PC-3 (cell line): ENCODE data around the gene PLA2G12A. TPM values are rescaled to one million over a fixed set of nuclear protein-coding genes. Genes with fewer than 3 reads are reported as not detected.

Experiments
- ATAC-seq: fragments of 200-7000 bp; cut with Tn5 transposase; 2 replicates; pipeline ENCODE4 v1.9.1; 2020; ENCODE audit warnings: mild to moderate bottlenecking, moderate library complexity
- BruUV-seq: library from RNA; stranded (reverse); fragments of 400-500 nt; replicated peaks from 2 replicates; lab custom pipeline; 2021; lab: Mats Ljungman, UMichigan
- CTCF ChIA-PET: fragments of 300-600 bp; sonication (Branson Sonifier 250); formaldehyde crosslinking; loops from one replicate; lab custom pipeline; 2022; ENCODE audit warnings: antibody characterized with exemption; lab: Charles Lee
- POLR2A ChIA-PET: fragments of 300-600 bp; sonication (Branson Sonifier 250); formaldehyde crosslinking; loops from one replicate; lab custom pipeline; 2022; ENCODE audit warnings: antibody characterized with exemption; ENCODE audit not compliant: unreplicated experiment; lab: Charles Lee
- DNase-seq: peaks from one replicate; pipeline ENCODE4 v3.0.0-alpha.2; 2015
- H2AFZ ChIP-seq: fragments of 300-600 bp; sonication (generic); 2 replicates; pipeline ENCODE4 v1.6.0; 2016; ENCODE audit warnings: antibody characterized with exemption, low read length
- H3F3A ChIP-seq: fragments of 300-600 bp; sonication (generic); one replicate; pipeline ENCODE4 v1.6.0; 2017; ENCODE audit warnings: antibody characterized with exemption, low read length, control low read depth, mild to moderate bottlenecking; ENCODE audit not compliant: unreplicated experiment
- H3K27ac ChIP-seq: fragments of 300-600 bp; sonication (generic); 2 replicates; pipeline ENCODE4 v1.5.1; 2016; ENCODE audit warnings: mild to moderate bottlenecking, low read length
- H3K27me3 ChIP-seq: fragments of 300-600 bp; sonication (generic); 2 replicates; pipeline ENCODE4 v1.6.1; 2016; ENCODE audit warnings: low read length, mixed read lengths
- H3K36me3 ChIP-seq: fragments of 300-600 bp; sonication (generic); 2 replicates; pipeline ENCODE4 v1.6.1; 2016; ENCODE audit warnings: low read depth, mixed run types, low read length, mixed read lengths
- H3K4me1 ChIP-seq: fragments of 300-600 bp; sonication (generic); 2 replicates; pipeline ENCODE4 v1.5.1; 2016; ENCODE audit warnings: low read length; ENCODE audit not compliant: insufficient read depth
- H3K4me2 ChIP-seq: fragments of 300-600 bp; sonication (generic); 2 replicates; pipeline ENCODE4 v1.6.0; 2016; ENCODE audit warnings: low read length
- H3K4me3 ChIP-seq: fragments of 300-600 bp; sonication (generic); 2 replicates; pipeline ENCODE4 v1.5.1; 2016; ENCODE audit warnings: mild to moderate bottlenecking, low read length, mixed read lengths
- H3K79me2 ChIP-seq: fragments of 300-600 bp; sonication (generic); 2 replicates; pipeline ENCODE4 v1.6.1; 2017; ENCODE audit warnings: low read length, mixed read lengths
- H3K9ac ChIP-seq: fragments of 300-600 bp; sonication (generic); 2 replicates; pipeline ENCODE4 v1.6.0; 2016; ENCODE audit warnings: mild to moderate bottlenecking, low read length
- H3K9me2 ChIP-seq: fragments of 300-600 bp; sonication (generic); replicated peaks from 2 replicates; pipeline ENCODE4 v1.6.1; 2016; ENCODE audit warnings: mixed run types, low read length, mixed read lengths
- H3K9me3 ChIP-seq: fragments of 300-600 bp; sonication (generic); 2 replicates; pipeline ENCODE4 v1.6.1; 2016; ENCODE audit warnings: low read length, mixed read lengths
- H4K20me1 ChIP-seq: fragments of 300-600 bp; sonication (generic); 2 replicates; pipeline ENCODE4 v1.6.1; 2016; ENCODE audit warnings: low read length, mixed read lengths
- CTCF ChIP-seq: fragments of 300-600 bp; sonication (generic); conservative IDR thresholded peaks from 2 replicates; pipeline ENCODE4 v1.5.1; 2017; ENCODE audit warnings: antibody characterized with exemption, low read depth, mild to moderate bottlenecking, low read length
- EZH2 ChIP-seq: fragments of 300-600 bp; sonication (generic); IDR thresholded peaks from one replicate; pipeline ENCODE4 v1.6.1; 2017; ENCODE audit warnings: antibody characterized with exemption, mild to moderate bottlenecking, low read length; ENCODE audit not compliant: unreplicated experiment
- EZH2phosphoT487 ChIP-seq: fragments of 300-600 bp; sonication (generic); IDR thresholded peaks from 2 replicates; pipeline ENCODE4 v1.6.1; 2018; ENCODE audit warnings: mild to moderate bottlenecking, antibody characterized with exemption, low read length, borderline replicate concordance
- intact Hi-C: fragments of 100-400 bp; cut with micrococcal nuclease; formaldehyde crosslinking; loops from 2 replicates; pipeline ENCODE4 v1.9.0; 2023
- total RNA-seq: library from RNA; depleted of rRNA; stranded (reverse); fragments of >200 nt; gene quantifications from 2 replicates; pipeline ENCODE4 v1.2.3, GENCODE V29; 2014; rRNA removed

PLA2G12A gene
- total RNA-seq, 1 experiment from 2014 or later = 51.6 TPM

DNA sequence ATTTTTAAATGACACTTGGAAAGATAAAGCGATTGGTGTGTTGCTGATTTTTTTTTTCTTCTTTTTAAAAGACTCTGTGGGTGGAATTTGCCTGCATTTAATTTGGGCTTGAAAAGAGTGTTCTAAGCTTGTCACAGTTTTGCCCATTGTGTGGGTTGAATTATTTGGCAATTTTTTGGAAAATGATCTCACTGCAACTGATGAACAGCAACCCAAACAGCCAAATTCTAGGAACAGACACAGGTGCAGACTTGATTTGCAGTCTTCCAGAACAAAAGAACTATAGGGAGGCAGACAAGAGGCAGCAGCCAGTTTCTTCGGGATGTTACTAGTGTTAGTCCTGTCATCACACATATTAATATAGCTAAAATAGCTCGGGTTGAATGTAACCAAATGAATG is 67.1 kb downstream of the PLA2G12A start:
- ATAC-seq (no peak), DNase-seq (no peak)
- TF ChIP-seq CTCF = no peak
- TF ChIP-seq EZH2 = no peak
- no peak for TF ChIP-seq EZH2phosphoT487
- Histone ChIP-seq H4K20me1 (no peaks in the 10 kb centered on the region), H3K27ac (no peak overlapping the region), H3K4me1 (no peaks in the 10 kb centered on the region), H3K36me3 (no peaks in the 10 kb centered on the region), H3K4me2 (no peak overlapping the region), H3K79me2 (no peaks in the 10 kb centered on the region), H2AFZ (no peak overlapping the region), H3K9ac (no peak overlapping the region), H3K9me3 (no peaks in the 10 kb centered on the region), H3K9me2 (no peaks in the 10 kb centered on the region), H3F3A (no peaks in the 10 kb centered on the region), H3K27me3 (no peaks in the 10 kb centered on the region), H3K4me3 (no peak overlapping the region)
- ChIA-PET POLR2A (no interaction called here), CTCF (no interaction called here)
- intact Hi-C loops = no loop called here
- BruUV-seq = no TSS peak

DNA sequence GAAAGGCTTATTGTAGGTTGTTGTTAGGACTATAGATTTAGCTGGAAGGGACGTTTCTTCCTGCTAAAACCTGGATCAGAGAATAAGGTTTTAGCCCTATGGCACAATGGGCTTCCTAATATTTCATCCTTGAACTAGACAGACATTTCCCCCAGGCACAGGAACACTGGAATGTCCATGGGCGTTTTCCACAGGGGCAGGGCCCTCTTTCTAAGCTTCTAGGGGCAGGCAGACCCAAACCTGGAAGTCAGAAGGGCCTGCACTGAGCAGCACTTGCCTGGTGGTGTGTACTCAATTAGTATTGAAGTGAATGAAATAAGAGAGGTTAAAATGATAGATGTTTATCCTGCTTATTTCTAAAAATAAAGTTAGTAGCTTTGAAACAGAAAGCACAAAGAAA is 67.8 kb downstream of the PLA2G12A start:
- CTCF ChIA-PET = no interaction called here
- no peaks in the 10 kb centered on the region for H4K20me1 ChIP-seq
- no peaks in the 10 kb centered on the region for H3K4me1 ChIP-seq
- no peak overlapping the region for H3K4me3 ChIP-seq
- DNase-seq (no peak), ATAC-seq (no peak)
- no peak overlapping the region for H2AFZ ChIP-seq
- intact Hi-C loops = no loop called here
- no TSS peak for BruUV-seq
- H3K9ac ChIP-seq = no peak overlapping the region
- no peaks in the 10 kb centered on the region for H3K36me3 ChIP-seq
- no peaks in the 10 kb centered on the region for H3F3A ChIP-seq
- H3K9me2 ChIP-seq = no peaks in the 10 kb centered on the region
- H3K4me2 ChIP-seq = no peak overlapping the region
- H3K9me3 ChIP-seq = no peaks in the 10 kb centered on the region
- no peaks in the 10 kb centered on the region for H3K79me2 ChIP-seq
- TF ChIP-seq CTCF = no peak
- TF ChIP-seq EZH2phosphoT487 = no peak
- TF ChIP-seq EZH2 = no peak
- H3K27ac ChIP-seq = no peak overlapping the region
- POLR2A ChIA-PET = no interaction called here
- H3K27me3 ChIP-seq = no peaks in the 10 kb centered on the region

Other genes with a start within 250 kb of the PLA2G12A start
- gene MCUB, start 169.8 kb downstream of the PLA2G12A start, total RNA-seq = 18.4 and 21.7 TPM in 2 replicates
- 33.7 and 36.7 TPM in 2 replicates for gene CASP6, start 26.6 kb downstream of the PLA2G12A start, total RNA-seq
- gene CFI, start 71.9 kb upstream of the PLA2G12A start, total RNA-seq = not detected in 2 replicates
- 15.9 and 26.0 TPM in 2 replicates for gene GAR1, start 85.7 kb upstream of the PLA2G12A start, total RNA-seq
- gene RRH, start 97.9 kb upstream of the PLA2G12A start, total RNA-seq = 0.18 and 0.29 TPM in 2 replicates
- gene LRIT3, start 118.0 kb upstream of the PLA2G12A start, total RNA-seq = 0.11 TPM in 1 of 2 replicates, not detected in the other
- 3.9 and 6.1 TPM in 2 replicates for gene EGF, start 182.8 kb upstream of the PLA2G12A start, total RNA-seq